ENCODE data around the gene MGMT. TPM values are rescaled to one million over a fixed set of nuclear protein-coding genes. Genes with fewer than 3 reads are reported as not detected.
"Not testable (repeated sequence)": the region's sequence is repeated elsewhere in the genome, so short reads cannot be mapped to it uniquely, and the experiment has no call there.

Gene MGMT
- polyA plus RNA-seq, 1 experiment = 10.9 TPM

DNA sequence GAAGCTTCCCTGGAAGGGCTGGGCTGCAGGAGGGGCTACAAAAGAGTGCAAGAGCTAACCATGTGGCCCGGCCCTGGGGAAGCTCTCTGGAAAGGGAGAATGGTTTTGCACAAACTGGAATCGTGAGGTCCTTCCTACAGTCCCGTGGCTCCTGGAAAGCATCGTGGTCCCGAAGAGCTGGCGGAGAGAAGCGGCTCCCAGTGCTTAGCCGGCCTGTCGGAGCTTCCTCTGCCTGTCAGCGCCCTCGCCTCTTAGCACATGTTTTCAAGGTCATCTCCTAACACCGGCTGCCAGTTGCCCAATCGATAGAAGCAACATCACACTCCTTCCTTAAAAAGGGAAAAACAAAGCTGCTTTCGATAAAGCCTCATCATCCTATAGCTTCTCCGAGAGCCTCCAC is 42.1 kb upstream of the MGMT start:
- H3K27ac ChIP-seq (ENCODE audit: low read depth, low read length) = no peak overlapping the region
- H3K9me3 ChIP-seq (ENCODE audit: control insufficient read depth, insufficient read depth, low read length) = peaks cover 15% of the 10 kb centered on the region
- CTCF ChIA-PET = no interaction called here
- POLR2A ChIA-PET = no interaction called here
- no peak overlapping the region for H3K4me3 ChIP-seq (ENCODE audit: low read depth, low read length)
- DNase-seq (ENCODE audit: low read depth, low spot score) = no peak
- no peaks in the 10 kb centered on the region for H3K27me3 ChIP-seq (ENCODE audit: control insufficient read depth, insufficient read depth, low read length)
- TF ChIP-seq, protein P1, sequence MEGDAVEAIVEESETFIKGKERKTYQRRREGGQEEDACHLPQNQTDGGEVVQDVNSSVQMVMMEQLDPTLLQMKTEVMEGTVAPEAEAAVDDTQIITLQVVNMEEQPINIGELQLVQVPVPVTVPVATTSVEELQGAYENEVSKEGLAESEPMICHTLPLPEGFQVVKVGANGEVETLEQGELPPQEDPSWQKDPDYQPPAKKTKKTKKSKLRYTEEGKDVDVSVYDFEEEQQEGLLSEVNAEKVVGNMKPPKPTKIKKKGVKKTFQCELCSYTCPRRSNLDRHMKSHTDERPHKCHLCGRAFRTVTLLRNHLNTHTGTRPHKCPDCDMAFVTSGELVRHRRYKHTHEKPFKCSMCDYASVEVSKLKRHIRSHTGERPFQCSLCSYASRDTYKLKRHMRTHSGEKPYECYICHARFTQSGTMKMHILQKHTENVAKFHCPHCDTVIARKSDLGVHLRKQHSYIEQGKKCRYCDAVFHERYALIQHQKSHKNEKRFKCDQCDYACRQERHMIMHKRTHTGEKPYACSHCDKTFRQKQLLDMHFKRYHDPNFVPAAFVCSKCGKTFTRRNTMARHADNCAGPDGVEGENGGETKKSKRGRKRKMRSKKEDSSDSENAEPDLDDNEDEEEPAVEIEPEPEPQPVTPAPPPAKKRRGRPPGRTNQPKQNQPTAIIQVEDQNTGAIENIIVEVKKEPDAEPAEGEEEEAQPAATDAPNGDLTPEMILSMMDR (IDR thresholded peaks at IDR 0.05; ENCODE audit: low read depth, low read length) = no peak

DNA sequence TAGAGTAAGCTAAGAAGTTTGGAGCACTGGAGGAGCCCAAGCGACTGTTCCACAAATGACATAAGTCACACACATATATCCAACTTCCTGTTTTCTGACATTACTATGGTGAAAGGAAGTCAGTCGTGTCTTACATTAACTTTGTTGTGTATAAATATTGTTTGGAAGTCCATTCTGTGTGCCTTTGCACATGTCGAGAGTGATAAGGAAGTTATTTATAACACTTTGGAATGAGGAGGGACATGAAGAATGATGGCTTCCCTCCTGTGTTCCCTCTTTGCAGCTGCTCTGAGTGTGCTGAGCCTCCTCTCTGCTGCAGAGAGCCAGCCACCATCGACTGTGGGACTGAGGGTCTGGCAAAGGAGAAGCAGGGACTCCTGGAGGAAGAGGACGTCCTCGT is 40.4 kb upstream of the MGMT start:
- no peak for DNase-seq (ENCODE audit: low read depth, low spot score)
- ChIA-PET POLR2A (no interaction called here), CTCF (no interaction called here)

DNA sequence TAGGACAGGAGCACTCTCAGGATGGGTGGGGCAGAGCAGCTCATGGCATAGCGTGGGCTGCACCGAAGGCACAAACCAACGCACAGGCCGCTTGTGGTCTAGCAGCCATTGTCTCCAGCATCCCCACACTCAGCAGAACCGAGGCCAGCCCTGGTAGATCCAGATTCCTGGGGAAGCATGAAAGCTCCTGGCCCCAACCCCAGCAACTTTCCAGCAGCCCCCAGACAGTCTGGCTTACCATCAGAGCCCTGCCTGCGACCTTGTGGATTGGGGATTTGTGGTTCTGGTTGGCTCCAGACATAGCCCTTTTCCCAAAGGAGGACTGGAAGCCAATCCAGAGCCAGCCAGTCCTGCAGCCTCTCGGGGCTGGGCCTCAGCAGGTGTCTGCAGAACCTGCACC is 33.8 kb upstream of the MGMT start:
- H3K27me3 ChIP-seq (ENCODE audit: control insufficient read depth, insufficient read depth, low read length) = no peaks in the 10 kb centered on the region
- CTCF ChIA-PET = no interaction called here
- peaks cover 16% of the 10 kb centered on the region; the same call in 1 of the 2 replicates for H3K9me3 ChIP-seq (ENCODE audit: control insufficient read depth, insufficient read depth, low read length)
- POLR2A ChIA-PET = no interaction called here
- no peak overlapping the region for H3K4me3 ChIP-seq (ENCODE audit: low read depth, low read length)
- no peak overlapping the region for H3K27ac ChIP-seq (ENCODE audit: low read depth, low read length)
- DNase-seq (ENCODE audit: low read depth, low spot score) = no peak
- TF ChIP-seq, protein P1 (IDR thresholded peaks at IDR 0.05; ENCODE audit: low read depth, low read length) = no peak

More for the DNA sequence above, 40.4 kb upstream of the MGMT start:
- Histone ChIP-seq H3K4me3 (ENCODE audit: low read depth, low read length) (no peak overlapping the region), H3K27ac (ENCODE audit: low read depth, low read length) (no peak overlapping the region), H3K9me3 (ENCODE audit: control insufficient read depth, insufficient read depth, low read length) (peaks cover 12% of the 10 kb centered on the region), H3K27me3 (ENCODE audit: control insufficient read depth, insufficient read depth, low read length) (no peaks in the 10 kb centered on the region)
- TF ChIP-seq, protein P1 (IDR thresholded peaks at IDR 0.05; ENCODE audit: low read depth, low read length) = no peak

GRCh38 chr10:129435724-129436123 is 31.3 kb upstream of the MGMT start:
- H3K4me3 ChIP-seq (ENCODE audit: low read depth, low read length); DNase-seq (ENCODE audit: low read depth, low spot score); POLR2A ChIA-PET; H3K27ac ChIP-seq (ENCODE audit: low read depth, low read length); CTCF ChIA-PET; H3K27me3 ChIP-seq (ENCODE audit: control insufficient read depth, insufficient read depth, low read length): not testable (repeated sequence)
- H3K9me3 ChIP-seq (ENCODE audit: control insufficient read depth, insufficient read depth, low read length) = peaks cover 25% of the 10 kb centered on the region

DNA sequence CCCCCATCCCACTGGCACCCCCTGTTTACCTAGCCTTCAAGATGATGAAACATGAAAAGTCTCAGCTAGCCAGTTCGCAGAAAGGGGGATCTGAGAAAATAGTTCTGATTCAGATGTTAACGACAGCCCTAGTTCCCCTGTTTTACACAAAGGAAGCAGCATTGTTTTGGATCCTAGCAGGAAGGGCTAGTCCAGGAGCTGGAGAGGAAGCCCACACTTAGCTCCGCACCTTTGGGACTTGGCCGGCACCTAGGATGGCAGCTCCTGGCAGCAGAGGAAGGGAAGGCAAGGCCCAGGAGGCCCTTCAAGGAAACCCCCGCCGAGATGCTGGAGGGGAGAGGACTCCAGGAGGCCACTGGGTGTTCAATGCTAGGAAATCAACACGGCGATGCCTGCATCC is 29.0 kb upstream of the MGMT start:
- no peak overlapping the region for H3K4me3 ChIP-seq (ENCODE audit: low read depth, low read length)
- H3K27ac ChIP-seq (ENCODE audit: low read depth, low read length) = no peak overlapping the region
- no peak for DNase-seq (ENCODE audit: low read depth, low spot score)
- POLR2A ChIA-PET = no interaction called here
- CTCF ChIA-PET = no interaction called here
- no peaks in the 10 kb centered on the region for H3K27me3 ChIP-seq (ENCODE audit: control insufficient read depth, insufficient read depth, low read length)
- H3K9me3 ChIP-seq (ENCODE audit: control insufficient read depth, insufficient read depth, low read length) = peaks cover 31% of the 10 kb centered on the region
- TF ChIP-seq, protein P1 (IDR thresholded peaks at IDR 0.05; ENCODE audit: low read depth, low read length) = no peak

DNA sequence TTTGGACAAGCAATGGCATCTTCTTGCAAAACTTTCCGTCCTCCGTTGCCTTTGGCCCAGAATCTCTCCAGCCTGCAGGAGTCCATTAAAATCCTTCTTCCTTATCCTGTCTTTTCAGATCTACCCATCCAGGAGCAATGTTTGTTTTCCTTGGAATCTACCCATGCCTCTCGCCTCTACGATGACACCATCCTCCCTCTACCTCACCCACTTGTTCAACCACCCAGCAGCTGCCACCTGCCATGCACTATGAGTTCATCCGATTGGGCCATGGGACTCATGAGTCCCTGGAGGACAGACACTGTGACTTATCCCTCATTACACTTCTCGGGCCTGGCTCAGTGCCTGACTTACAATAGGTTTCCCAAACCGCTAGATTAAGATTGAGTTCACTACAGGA is 26.8 kb upstream of the MGMT start:
- DNase-seq (ENCODE audit: low read depth, low spot score) = no peak
- TF ChIP-seq, protein P1 (IDR thresholded peaks at IDR 0.05; ENCODE audit: low read depth, low read length) = no peak

More for the DNA sequence above, 26.8 kb upstream of the MGMT start:
- Histone ChIP-seq H3K27ac (ENCODE audit: low read depth, low read length) (no peak overlapping the region), H3K4me3 (ENCODE audit: low read depth, low read length) (no peak overlapping the region), H3K27me3 (ENCODE audit: control insufficient read depth, insufficient read depth, low read length) (no peaks in the 10 kb centered on the region), H3K9me3 (ENCODE audit: control insufficient read depth, insufficient read depth, low read length) (peaks cover 23% of the 10 kb centered on the region)
- ChIA-PET POLR2A (no interaction called here), CTCF (no interaction called here)
